RWPE1 (cell line): ENCODE measurements around the gene DCBLD1.

Source experiments
- CTCF ChIA-PET: fragments of 350-600 bp; sonication (Branson Sonifier 250); formaldehyde crosslinking; extraction: SDS; loops from one replicate; lab custom pipeline; 2021; lab: Yijun Ruan, JAX
- POLR2A ChIA-PET: fragments of 400-600 bp; formaldehyde crosslinking; extraction: SDS; loops from one replicate; lab custom pipeline; 2020; ENCODE audit warnings: antibody characterized with exemption; ENCODE audit not compliant: low non-redundant PET; lab: Yijun Ruan, JAX
- DNase-seq: peaks from one replicate; pipeline ENCODE4 v3.0.0; 2012; ENCODE audit warnings: low spot score
- H3K27ac ChIP-seq: fragments of 450-650 bp; 2 replicates; pipeline ENCODE4 v1.5.1; 2017
- CTCF ChIP-seq: fragments of 450-650 bp; conservative IDR thresholded peaks from 2 replicates; pipeline ENCODE4 v1.5.1; 2017; ENCODE audit warnings: low read depth, mild to moderate bottlenecking

Gene DCBLD1

GRCh38 chr6:117559299-117559698 lies 76.8 kb downstream of the DCBLD1 start:
- no peak for DNase-seq
- POLR2A ChIA-PET: no interaction called here
- H3K27ac ChIP-seq: no peak overlapping the region
- CTCF ChIA-PET: interaction anchor here (2.5 kb wide), 1 partner anchor 109 kb away, joined by 11 read pairs; no protein-coding TSS in a partner anchor
- TF ChIP-seq CTCF: no peak

- no peak for TF ChIP-seq CTCF
- DNase-seq: no peak
- ChIA-PET CTCF (no interaction called here), POLR2A (no interaction called here)
- H3K27ac ChIP-seq: no peak overlapping the region
These were observed 78.7 kb downstream of the DCBLD1 start for GRCh38 chr6:117561128-117561527.

GRCh38 chr6:117564681-117565080 lies 82.2 kb downstream of the DCBLD1 start:
- POLR2A ChIA-PET: no interaction called here
- CTCF ChIA-PET: interaction anchor here (0.6 kb wide), 1 partner anchor 13 kb away, joined by 5 read pairs; no protein-coding TSS in a partner anchor
- TF ChIP-seq CTCF: no peak
- H3K27ac ChIP-seq: no peak overlapping the region
- DNase-seq: no peak

GRCh38 chr6:117568247-117568646 lies 85.8 kb downstream of the DCBLD1 start:
- POLR2A ChIA-PET: no interaction called here
- no peak for DNase-seq
- CTCF ChIA-PET: interaction anchor here (0.6 kb wide), 2 partner anchors 12 to 118 kb away, joined by 3 to 5 read pairs; no protein-coding TSS in a partner anchor
- H3K27ac ChIP-seq: no peak overlapping the region
- TF ChIP-seq CTCF: no peak

GRCh38 chr6:117568831-117569410 lies 86.4 kb downstream of the DCBLD1 start:
- no peak for DNase-seq
- CTCF ChIA-PET: interaction anchor here (0.6 kb wide), 2 partner anchors 119 to 225 kb away, joined by 4 to 5 read pairs; no protein-coding TSS in a partner anchor
- no peak overlapping the region for H3K27ac ChIP-seq
- TF ChIP-seq CTCF: no peak
- POLR2A ChIA-PET: no interaction called here

- DNase-seq: no peak
- H3K27ac ChIP-seq: no peak overlapping the region
- TF ChIP-seq CTCF: no peak
- ChIA-PET POLR2A (no interaction called here), CTCF (interaction anchor here (0.6 to 0.7 kb wide), 2 partner anchors 19 to 698 kb away, joined by 3 read pairs; no protein-coding TSS in a partner anchor)
These were observed 90.7 kb downstream of the DCBLD1 start for GRCh38 chr6:117573006-117573680.
